Panc1 (cell line): ENCODE data around the gene UBE2L6. TPM values are rescaled to one million over a fixed set of nuclear protein-coding genes. Genes with fewer than 3 reads are reported as not detected.

Source experiments
- ATAC-seq: fragments of 200-7000 bp; cut with Tn5 transposase; 2 replicates; pipeline ENCODE4 v1.9.1; 2020; ENCODE audit warnings: mild to moderate bottlenecking, moderate library complexity
- BruUV-seq: library from RNA; stranded (reverse); fragments of 400-500 nt; replicated peaks from 2 replicates; lab custom pipeline; 2021; lab: Mats Ljungman, UMichigan
- CTCF ChIA-PET: fragments of 300-600 bp; sonication (Branson Sonifier 250); formaldehyde crosslinking; loops from one replicate; lab custom pipeline; 2022; ENCODE audit warnings: antibody characterized with exemption; lab: Charles Lee
- POLR2A ChIA-PET: fragments of 300-600 bp; sonication (Branson Sonifier 250); formaldehyde crosslinking; loops from one replicate; lab custom pipeline; 2022; ENCODE audit warnings: antibody characterized with exemption; lab: Charles Lee
- DNase-seq: peaks from one replicate; pipeline ENCODE4 v3.0.0-alpha.2; 2010; ENCODE audit warnings: low read depth, low spot score
- H3K27ac ChIP-seq: 2 replicates; pipeline ENCODE4 v1.5.1; 2011; ENCODE audit warnings: mild to moderate bottlenecking, low read length, inconsistent platforms
- H3K27me3 ChIP-seq: fragments of 200-500 bp; sonication (Bioruptor generic); 2 replicates; pipeline ENCODE4 v1.6.0; 2014; ENCODE audit warnings: low read length, inconsistent platforms; ENCODE audit not compliant: control insufficient read depth, insufficient read depth
- H3K36me3 ChIP-seq: fragments of 200-500 bp; sonication (Bioruptor generic); 2 replicates; pipeline ENCODE4 v1.5.1; 2014; ENCODE audit warnings: inconsistent platforms, mild to moderate bottlenecking, low read length, moderate library complexity; ENCODE audit not compliant: control insufficient read depth, insufficient read depth
- H3K4me1 ChIP-seq: 2 replicates; pipeline ENCODE4 v1.5.1; 2011; ENCODE audit warnings: inconsistent platforms, mild to moderate bottlenecking, low read length, moderate library complexity; ENCODE audit not compliant: control insufficient read depth, insufficient read depth
- H3K4me3 ChIP-seq, 2 experiments: 2 replicates each; pipeline ENCODE4 v1.5.1; 2011 to 2012; ENCODE audit warnings: low read depth in 2 of 2, low read length in 2 of 2, mild to moderate bottlenecking in 2 of 2, inconsistent platforms in 1 of 2, moderate library complexity in 1 of 2
- H3K9me3 ChIP-seq: fragments of 200-500 bp; sonication (Bioruptor generic); 2 replicates; pipeline ENCODE4 v1.5.1; 2014; ENCODE audit warnings: low read depth, mild to moderate bottlenecking, inconsistent platforms, low read length, moderate library complexity; ENCODE audit not compliant: control insufficient read depth, insufficient read depth
- POLR2AphosphoS5 ChIP-seq: IDR thresholded peaks from 2 replicates; pipeline ENCODE4 v1.6.1; 2012; ENCODE audit warnings: mild to moderate bottlenecking, low read depth, low read length, moderate library complexity
- SIN3A ChIP-seq: IDR thresholded peaks from 2 replicates; pipeline ENCODE4 v1.6.1; 2012; ENCODE audit warnings: low read depth, mild to moderate bottlenecking, low read length, moderate library complexity, borderline replicate concordance; ENCODE audit not compliant: insufficient read depth
- TCF7L2 ChIP-seq: IDR thresholded peaks from 2 replicates; pipeline ENCODE4 v1.6.1; 2011; ENCODE audit warnings: mild to moderate bottlenecking, low read depth, low read length, inconsistent platforms
- in situ Hi-C: cut with HindIII; loops from 2 replicates; pipeline ENCODE4 v1.10.0; 2016; ENCODE audit warnings: low sequenced_read_pairs, low pct_unique_long_range_greater_than_20kb
- intact Hi-C: fragments of 100-400 bp; cut with micrococcal nuclease; formaldehyde crosslinking; loops from one replicate; pipeline ENCODE4 v1.10.0; 2022; ENCODE audit not compliant: unreplicated experiment
- total RNA-seq: library from RNA; stranded (reverse); gene quantifications from one replicate; pipeline ENCODE4 v1.2.1, GENCODE V29; 2021; ENCODE audit not compliant: unreplicated experiment
- TF ChIP-seq, protein P1 (sequence below), 2 experiments: IDR thresholded peaks; 2 replicates each; pipeline ENCODE4 v1.6.1; 2011 to 2012; ENCODE audit warnings: low read depth in 2 of 2, control low read depth in 1 of 2, low read length in 1 of 2, mild to moderate bottlenecking in 1 of 2, moderate library complexity in 1 of 2; ENCODE audit not compliant: insufficient read depth in 1 of 2
- TF ChIP-seq, protein P2 (sequence below): fragments of 450-650 bp; IDR thresholded peaks from 2 replicates; pipeline ENCODE4 v1.5.1; 2017; ENCODE audit warnings: mild to moderate bottlenecking

UBE2L6 gene
- total RNA-seq, 1 experiment from 2014 or later, result 19.1 TPM

DNA sequence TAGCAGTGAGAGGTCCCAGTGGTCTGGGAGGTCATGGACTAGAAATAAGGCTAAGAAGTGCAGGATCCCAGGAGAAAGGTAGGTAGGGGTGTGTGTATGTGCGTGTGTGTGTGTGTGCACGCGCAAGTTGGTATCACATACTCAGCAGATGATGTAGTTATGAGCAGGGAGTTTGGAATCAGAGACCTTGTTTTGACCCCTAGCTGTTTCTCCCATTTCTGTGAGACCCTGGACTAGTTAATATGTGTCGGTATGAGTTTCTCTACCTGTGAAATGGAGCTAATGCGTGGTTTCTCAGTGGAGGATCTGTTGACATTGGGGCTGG is 31.3 kb upstream of the UBE2L6 start:
- no peak overlapping the region for H3K4me3 ChIP-seq
- no peak for ATAC-seq
- intact Hi-C loops, result no loop called here
- BruUV-seq, result no TSS peak
- H3K27ac ChIP-seq, result no peak overlapping the region
- no peaks in the 10 kb centered on the region for H3K9me3 ChIP-seq
- no peaks in the 10 kb centered on the region for H3K36me3 ChIP-seq
- TF ChIP-seq, protein P1, sequence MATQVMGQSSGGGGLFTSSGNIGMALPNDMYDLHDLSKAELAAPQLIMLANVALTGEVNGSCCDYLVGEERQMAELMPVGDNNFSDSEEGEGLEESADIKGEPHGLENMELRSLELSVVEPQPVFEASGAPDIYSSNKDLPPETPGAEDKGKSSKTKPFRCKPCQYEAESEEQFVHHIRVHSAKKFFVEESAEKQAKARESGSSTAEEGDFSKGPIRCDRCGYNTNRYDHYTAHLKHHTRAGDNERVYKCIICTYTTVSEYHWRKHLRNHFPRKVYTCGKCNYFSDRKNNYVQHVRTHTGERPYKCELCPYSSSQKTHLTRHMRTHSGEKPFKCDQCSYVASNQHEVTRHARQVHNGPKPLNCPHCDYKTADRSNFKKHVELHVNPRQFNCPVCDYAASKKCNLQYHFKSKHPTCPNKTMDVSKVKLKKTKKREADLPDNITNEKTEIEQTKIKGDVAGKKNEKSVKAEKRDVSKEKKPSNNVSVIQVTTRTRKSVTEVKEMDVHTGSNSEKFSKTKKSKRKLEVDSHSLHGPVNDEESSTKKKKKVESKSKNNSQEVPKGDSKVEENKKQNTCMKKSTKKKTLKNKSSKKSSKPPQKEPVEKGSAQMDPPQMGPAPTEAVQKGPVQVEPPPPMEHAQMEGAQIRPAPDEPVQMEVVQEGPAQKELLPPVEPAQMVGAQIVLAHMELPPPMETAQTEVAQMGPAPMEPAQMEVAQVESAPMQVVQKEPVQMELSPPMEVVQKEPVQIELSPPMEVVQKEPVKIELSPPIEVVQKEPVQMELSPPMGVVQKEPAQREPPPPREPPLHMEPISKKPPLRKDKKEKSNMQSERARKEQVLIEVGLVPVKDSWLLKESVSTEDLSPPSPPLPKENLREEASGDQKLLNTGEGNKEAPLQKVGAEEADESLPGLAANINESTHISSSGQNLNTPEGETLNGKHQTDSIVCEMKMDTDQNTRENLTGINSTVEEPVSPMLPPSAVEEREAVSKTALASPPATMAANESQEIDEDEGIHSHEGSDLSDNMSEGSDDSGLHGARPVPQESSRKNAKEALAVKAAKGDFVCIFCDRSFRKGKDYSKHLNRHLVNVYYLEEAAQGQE (IDR thresholded peaks at IDR 0.05; ENCODE audit: insufficient read depth in 1 of 2, low read depth in 2 of 2, low read length in 1 of 2), result no peak
- TF ChIP-seq POLR2AphosphoS5 (no peak), TCF7L2 (no peak), SIN3A (no peak)
- TF ChIP-seq, protein P2, sequence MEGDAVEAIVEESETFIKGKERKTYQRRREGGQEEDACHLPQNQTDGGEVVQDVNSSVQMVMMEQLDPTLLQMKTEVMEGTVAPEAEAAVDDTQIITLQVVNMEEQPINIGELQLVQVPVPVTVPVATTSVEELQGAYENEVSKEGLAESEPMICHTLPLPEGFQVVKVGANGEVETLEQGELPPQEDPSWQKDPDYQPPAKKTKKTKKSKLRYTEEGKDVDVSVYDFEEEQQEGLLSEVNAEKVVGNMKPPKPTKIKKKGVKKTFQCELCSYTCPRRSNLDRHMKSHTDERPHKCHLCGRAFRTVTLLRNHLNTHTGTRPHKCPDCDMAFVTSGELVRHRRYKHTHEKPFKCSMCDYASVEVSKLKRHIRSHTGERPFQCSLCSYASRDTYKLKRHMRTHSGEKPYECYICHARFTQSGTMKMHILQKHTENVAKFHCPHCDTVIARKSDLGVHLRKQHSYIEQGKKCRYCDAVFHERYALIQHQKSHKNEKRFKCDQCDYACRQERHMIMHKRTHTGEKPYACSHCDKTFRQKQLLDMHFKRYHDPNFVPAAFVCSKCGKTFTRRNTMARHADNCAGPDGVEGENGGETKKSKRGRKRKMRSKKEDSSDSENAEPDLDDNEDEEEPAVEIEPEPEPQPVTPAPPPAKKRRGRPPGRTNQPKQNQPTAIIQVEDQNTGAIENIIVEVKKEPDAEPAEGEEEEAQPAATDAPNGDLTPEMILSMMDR, result no peak
- CTCF ChIA-PET, result interaction anchor here (0.6 kb wide), 1 partner anchor 778 kb away, joined by 4 read pairs; no protein-coding TSS in a partner anchor
- DNase-seq, result no peak
- H3K4me1 ChIP-seq, result no peaks in the 10 kb centered on the region
- POLR2A ChIA-PET, result no interaction called here
- H3K27me3 ChIP-seq, result no peaks in the 10 kb centered on the region
- in situ Hi-C loops, result no loop called here

DNA sequence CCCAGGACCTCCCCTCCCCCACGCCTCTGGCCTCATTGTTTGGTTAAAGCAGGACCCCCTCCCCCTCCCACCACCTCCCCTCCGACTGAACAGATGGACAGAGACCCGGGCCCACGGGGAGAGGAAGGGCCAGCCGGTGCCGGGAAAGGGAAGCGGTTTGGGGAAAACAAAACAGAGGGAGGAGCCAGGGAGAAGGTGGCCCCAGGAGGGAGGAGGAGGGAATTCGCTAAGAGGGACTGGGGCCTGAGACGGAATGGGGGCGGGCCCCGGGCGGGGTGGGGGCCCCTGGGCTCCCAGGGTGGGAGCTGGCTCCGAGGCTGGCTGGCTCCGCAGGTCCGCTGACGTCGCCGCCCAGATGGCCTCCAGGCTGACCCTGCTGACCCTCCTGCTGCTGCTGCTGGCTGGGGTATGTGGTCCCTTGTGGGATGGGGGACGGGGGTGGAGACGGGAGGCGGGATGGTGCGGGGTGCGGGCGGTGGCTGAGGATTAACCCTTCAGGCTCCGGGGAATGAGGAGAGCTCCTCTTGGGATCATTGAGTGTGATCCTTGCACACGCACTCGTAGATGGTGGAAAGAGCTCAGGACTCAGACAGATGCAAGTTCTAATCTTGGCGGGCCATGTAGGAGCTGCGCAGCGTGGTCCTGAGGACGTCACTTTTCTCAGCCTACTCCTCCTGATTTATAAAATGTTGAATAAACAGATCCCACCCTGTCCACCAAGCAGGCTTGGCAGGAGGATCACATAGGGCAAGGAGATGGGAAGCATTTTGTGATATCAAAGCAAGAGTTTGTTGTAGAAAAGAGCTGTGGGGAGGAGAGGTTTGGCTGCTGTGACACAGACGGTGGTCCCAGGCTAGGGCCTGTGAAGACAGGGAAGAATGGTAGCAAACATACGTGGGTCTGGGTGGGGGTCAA is 30.7 kb upstream of the UBE2L6 start:
- ChIA-PET CTCF (interaction anchor here (0.6 kb wide), 1 partner anchor 778 kb away, joined by 4 read pairs; no protein-coding TSS in a partner anchor), POLR2A (interaction anchor here (0.7 kb wide), 1 partner anchor 24 kb away, joined by 3 read pairs; no protein-coding TSS in a partner anchor)
- TF ChIP-seq, protein P2, result no peak
- TF ChIP-seq POLR2AphosphoS5, result no peak
- TF ChIP-seq TCF7L2, result no peak
- no peak for TF ChIP-seq SIN3A
- TF ChIP-seq, protein P1 (IDR thresholded peaks at IDR 0.05; ENCODE audit: insufficient read depth in 1 of 2, low read depth in 2 of 2, low read length in 1 of 2), result no peak
- Histone ChIP-seq H3K27me3 (no peaks in the 10 kb centered on the region), H3K4me3 (peak overlapping the region; percentile 15 to 16; a peak in 3 of 4 replicates), H3K9me3 (no peaks in the 10 kb centered on the region), H3K4me1 (no peaks in the 10 kb centered on the region), H3K27ac (no peak overlapping the region), H3K36me3 (no peaks in the 10 kb centered on the region)
- intact Hi-C loops, result no loop called here
- in situ Hi-C loops, result no loop called here
- no TSS peak for BruUV-seq
- ATAC-seq (peak; percentile 64), DNase-seq (no peak)
